GM12878 (cell line): ENCODE results near the gene NEDD8. TPM values are rescaled to one million over a fixed set of nuclear protein-coding genes. Genes with fewer than 3 reads are reported as not detected.
A peak's percentile ranks its signal among the peaks of the same experiment; 100 is the strongest.

Source experiments
- BHLHE40 ChIP-seq, 2 experiments: fragments of 450-650 bp in 1 of 2; IDR thresholded peaks; 2 replicates each; pipeline ENCODE4 v1.6.1; 2011 to 2017; ENCODE audit warnings: low read depth in 2 of 2, borderline replicate concordance in 1 of 2, improper control_type of control experiment in 1 of 2, low read length in 1 of 2, mild to moderate bottlenecking in 1 of 2
- CREM ChIP-seq: IDR thresholded peaks from 2 replicates; pipeline ENCODE4 v1.6.1; 2014; ENCODE audit warnings: antibody characterized with exemption, low read depth
- EZH2 ChIP-seq: IDR thresholded peaks from 2 replicates; pipeline ENCODE4 v1.6.1; 2012; ENCODE audit warnings: low read depth, mild to moderate bottlenecking, control low read depth, inconsistent platforms, low read length, borderline replicate concordance; ENCODE audit not compliant: control insufficient read depth
- GABPA ChIP-seq: IDR thresholded peaks from 2 replicates; pipeline ENCODE4 v1.6.1; 2014; ENCODE audit warnings: antibody characterized with exemption, low read depth, mild to moderate bottlenecking, inconsistent platforms
- IKZF2 ChIP-seq, 2 experiments: fragments of 450-650 bp; IDR thresholded peaks; 2 replicates each; pipeline ENCODE4 v1.6.1; 2017; ENCODE audit warnings: mild to moderate bottlenecking in 2 of 2, moderate library complexity in 2 of 2
- IRF4 ChIP-seq: IDR thresholded peaks from 2 replicates; pipeline ENCODE4 v1.6.1; 2011; ENCODE audit warnings: low read depth, low read length
- LARP7 ChIP-seq: fragments of 450-650 bp; IDR thresholded peaks from 2 replicates; pipeline ENCODE4 v1.6.1; 2017; ENCODE audit warnings: mild to moderate bottlenecking
- NFXL1 ChIP-seq: fragments of 450-650 bp; IDR thresholded peaks from 2 replicates; pipeline ENCODE4 v1.6.1; 2017; ENCODE audit warnings: antibody characterized with exemption, mild to moderate bottlenecking, borderline replicate concordance
- NFYA ChIP-seq: IDR thresholded peaks from 2 replicates; pipeline ENCODE4 v1.6.1; 2011; ENCODE audit warnings: low read depth, mild to moderate bottlenecking, low read length, improper control_type of control experiment, borderline replicate concordance
- NR2F1 ChIP-seq: fragments of 450-650 bp; conservative IDR thresholded peaks from 2 replicates; pipeline ENCODE4 v1.6.1; 2017; ENCODE audit warnings: mild to moderate bottlenecking
- POLR2AphosphoS2 ChIP-seq: IDR thresholded peaks from 2 replicates; pipeline ENCODE4 v1.6.1; 2011; ENCODE audit warnings: low read depth, mild to moderate bottlenecking, low read length, improper control_type of control experiment, moderate library complexity
- SMAD1 ChIP-seq: fragments of 450-650 bp; IDR thresholded peaks from 2 replicates; pipeline ENCODE4 v1.6.1; 2018; ENCODE audit warnings: mild to moderate bottlenecking, low read depth; ENCODE audit not compliant: partially characterized antibody
- SPI1 ChIP-seq: IDR thresholded peaks from 2 replicates; pipeline ENCODE4 v1.6.1; 2011; ENCODE audit warnings: low read depth, mild to moderate bottlenecking, low read length, moderate library complexity, borderline replicate concordance; ENCODE audit not compliant: insufficient read depth
- TCF7 ChIP-seq: IDR thresholded peaks from 2 replicates; pipeline ENCODE4 v1.6.1; 2014; ENCODE audit warnings: antibody characterized with exemption, borderline replicate concordance
- ZNF384 ChIP-seq: IDR thresholded peaks from 2 replicates; pipeline ENCODE4 v1.6.1; 2012; ENCODE audit warnings: low read depth, mild to moderate bottlenecking, low read length, improper control_type of control experiment, borderline replicate concordance
- polyA plus RNA-seq, 11 experiments: library from polyadenylated mRNA; depleted of rRNA in 4 of 11; unstranded in 6 of 11; stranded (reverse) in 5 of 11; fragments of >200 nt; fragmentation: Nextera tagmentation in 4 of 11; fragmentation: Illumina TruSeq in 1 of 11; extraction: Ambion mirVana in 4 of 11; extraction: Trizol in 1 of 11; gene quantifications; 1 replicate in 1 of 11; 2 replicates in 10 of 11; pipeline versions ENCODE4 v1.2.1 to v1.2.3, GENCODE V29; 2011 to 2016; ENCODE audit warnings: inconsistent platforms in 2 of 11, missing spikeins in 2 of 11, low read depth in 1 of 11
- total RNA-seq, 4 experiments: library from RNA; depleted of rRNA in 3 of 4; stranded (reverse); fragments of >200 nt in 3 of 4; fragmentation: Illumina TruSeq in 1 of 4; extraction: Trizol in 1 of 4; gene quantifications; 2 replicates each; pipeline versions ENCODE4 v1.2.1 to v1.2.3, GENCODE V29; 2013 to 2021
- TF ChIP-seq, protein P1 (sequence below): fragments of 450-650 bp; IDR thresholded peaks from 2 replicates; pipeline ENCODE4 v1.6.1; 2017; ENCODE audit warnings: low read depth, mild to moderate bottlenecking, moderate library complexity
- TF ChIP-seq, protein P2 (sequence below): IDR thresholded peaks from 2 replicates; pipeline ENCODE4 v1.6.1; 2011; ENCODE audit warnings: borderline replicate concordance, low read depth, mild to moderate bottlenecking, moderate library complexity, mixed read lengths, low read length; ENCODE audit not compliant: insufficient read depth; ENCODE audit errors: extremely low read length
- TF ChIP-seq, protein P3 (sequence below): fragments of 450-650 bp; IDR thresholded peaks from 2 replicates; pipeline ENCODE4 v1.6.1; 2017; ENCODE audit warnings: mild to moderate bottlenecking, low read depth, inconsistent platforms; ENCODE audit not compliant: poor library complexity, severe bottlenecking
- TF ChIP-seq, protein P4 (sequence below): IDR thresholded peaks from 2 replicates; pipeline ENCODE4 v1.6.1; 2011; ENCODE audit warnings: low read depth, low read length, improper control_type of control experiment, borderline replicate concordance
- TF ChIP-seq, protein P5 (sequence below): fragments of 450-650 bp; IDR thresholded peaks from 2 replicates; pipeline ENCODE4 v1.6.1; 2016; ENCODE audit warnings: mild to moderate bottlenecking, moderate library complexity, borderline replicate concordance

Gene NEDD8
- total and polyA plus RNA-seq, 10 of the 15 experiments (the other 5 are each of a cell fraction or from before 2014, with no cell fraction given), result 164 to 991 (median 300) TPM

DNA sequence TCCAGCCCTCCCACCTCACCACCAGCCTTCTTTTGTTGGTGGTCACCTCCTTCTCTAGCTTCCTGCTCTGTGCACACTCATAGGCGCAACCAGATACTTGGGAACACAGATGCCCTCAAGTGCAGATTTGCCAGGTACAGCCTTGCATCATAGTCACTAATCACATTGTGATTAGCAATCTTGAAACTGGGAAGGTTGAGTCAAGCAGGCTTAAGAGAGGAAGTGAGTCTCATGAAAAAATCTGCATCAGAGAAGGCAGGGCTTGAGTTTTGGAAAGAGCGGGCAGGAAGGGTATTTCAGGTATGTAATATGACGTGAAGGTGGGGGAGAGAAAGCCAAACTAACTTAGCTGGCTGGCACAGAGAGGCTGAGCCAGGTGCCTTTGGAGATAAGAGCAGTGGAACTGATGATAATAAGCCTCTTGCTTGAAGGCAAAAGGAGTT, 42.0 kb upstream of the NEDD8 start (continued):
- TF ChIP-seq, protein P1, sequence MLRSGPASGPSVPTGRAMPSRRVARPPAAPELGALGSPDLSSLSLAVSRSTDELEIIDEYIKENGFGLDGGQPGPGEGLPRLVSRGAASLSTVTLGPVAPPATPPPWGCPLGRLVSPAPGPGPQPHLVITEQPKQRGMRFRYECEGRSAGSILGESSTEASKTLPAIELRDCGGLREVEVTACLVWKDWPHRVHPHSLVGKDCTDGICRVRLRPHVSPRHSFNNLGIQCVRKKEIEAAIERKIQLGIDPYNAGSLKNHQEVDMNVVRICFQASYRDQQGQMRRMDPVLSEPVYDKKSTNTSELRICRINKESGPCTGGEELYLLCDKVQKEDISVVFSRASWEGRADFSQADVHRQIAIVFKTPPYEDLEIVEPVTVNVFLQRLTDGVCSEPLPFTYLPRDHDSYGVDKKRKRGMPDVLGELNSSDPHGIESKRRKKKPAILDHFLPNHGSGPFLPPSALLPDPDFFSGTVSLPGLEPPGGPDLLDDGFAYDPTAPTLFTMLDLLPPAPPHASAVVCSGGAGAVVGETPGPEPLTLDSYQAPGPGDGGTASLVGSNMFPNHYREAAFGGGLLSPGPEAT, result peak; percentile 87
- TF ChIP-seq TCF7 (no peak), NFXL1 (no peak), EZH2 (no peak), BHLHE40 (IDR thresholded peaks at IDR 0.05; ENCODE audit: borderline replicate concordance in 1 of 2, low read depth in 2 of 2, low read length in 1 of 2) (peak; percentile 52 to 56; a peak in 2 of 4 replicates), IKZF2 (IDR thresholded peaks at IDR 0.05) (peak; percentile 98), POLR2AphosphoS2 (no peak), GABPA (peak; percentile 50; the same call in 1 of the 2 replicates), CREM (peak; percentile 85), NR2F1 (no peak), SMAD1 (peak; percentile 33), SPI1 (peak; percentile 99), NFYA (no peak), ZNF384 (peak; percentile 50; the same call in 1 of the 2 replicates), IRF4 (peak; percentile 96), LARP7 (no peak)
- TF ChIP-seq, protein P2, sequence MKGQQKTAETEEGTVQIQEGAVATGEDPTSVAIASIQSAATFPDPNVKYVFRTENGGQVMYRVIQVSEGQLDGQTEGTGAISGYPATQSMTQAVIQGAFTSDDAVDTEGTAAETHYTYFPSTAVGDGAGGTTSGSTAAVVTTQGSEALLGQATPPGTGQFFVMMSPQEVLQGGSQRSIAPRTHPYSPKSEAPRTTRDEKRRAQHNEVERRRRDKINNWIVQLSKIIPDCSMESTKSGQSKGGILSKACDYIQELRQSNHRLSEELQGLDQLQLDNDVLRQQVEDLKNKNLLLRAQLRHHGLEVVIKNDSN, result no peak
- TF ChIP-seq, protein P3, sequence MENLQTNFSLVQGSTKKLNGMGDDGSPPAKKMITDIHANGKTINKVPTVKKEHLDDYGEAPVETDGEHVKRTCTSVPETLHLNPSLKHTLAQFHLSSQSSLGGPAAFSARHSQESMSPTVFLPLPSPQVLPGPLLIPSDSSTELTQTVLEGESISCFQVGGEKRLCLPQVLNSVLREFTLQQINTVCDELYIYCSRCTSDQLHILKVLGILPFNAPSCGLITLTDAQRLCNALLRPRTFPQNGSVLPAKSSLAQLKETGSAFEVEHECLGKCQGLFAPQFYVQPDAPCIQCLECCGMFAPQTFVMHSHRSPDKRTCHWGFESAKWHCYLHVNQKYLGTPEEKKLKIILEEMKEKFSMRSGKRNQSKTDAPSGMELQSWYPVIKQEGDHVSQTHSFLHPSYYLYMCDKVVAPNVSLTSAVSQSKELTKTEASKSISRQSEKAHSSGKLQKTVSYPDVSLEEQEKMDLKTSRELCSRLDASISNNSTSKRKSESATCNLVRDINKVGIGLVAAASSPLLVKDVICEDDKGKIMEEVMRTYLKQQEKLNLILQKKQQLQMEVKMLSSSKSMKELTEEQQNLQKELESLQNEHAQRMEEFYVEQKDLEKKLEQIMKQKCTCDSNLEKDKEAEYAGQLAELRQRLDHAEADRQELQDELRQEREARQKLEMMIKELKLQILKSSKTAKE, result peak; percentile 52
- TF ChIP-seq, protein P4, sequence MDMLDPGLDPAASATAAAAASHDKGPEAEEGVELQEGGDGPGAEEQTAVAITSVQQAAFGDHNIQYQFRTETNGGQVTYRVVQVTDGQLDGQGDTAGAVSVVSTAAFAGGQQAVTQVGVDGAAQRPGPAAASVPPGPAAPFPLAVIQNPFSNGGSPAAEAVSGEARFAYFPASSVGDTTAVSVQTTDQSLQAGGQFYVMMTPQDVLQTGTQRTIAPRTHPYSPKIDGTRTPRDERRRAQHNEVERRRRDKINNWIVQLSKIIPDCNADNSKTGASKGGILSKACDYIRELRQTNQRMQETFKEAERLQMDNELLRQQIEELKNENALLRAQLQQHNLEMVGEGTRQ, result no peak
- TF ChIP-seq, protein P5, sequence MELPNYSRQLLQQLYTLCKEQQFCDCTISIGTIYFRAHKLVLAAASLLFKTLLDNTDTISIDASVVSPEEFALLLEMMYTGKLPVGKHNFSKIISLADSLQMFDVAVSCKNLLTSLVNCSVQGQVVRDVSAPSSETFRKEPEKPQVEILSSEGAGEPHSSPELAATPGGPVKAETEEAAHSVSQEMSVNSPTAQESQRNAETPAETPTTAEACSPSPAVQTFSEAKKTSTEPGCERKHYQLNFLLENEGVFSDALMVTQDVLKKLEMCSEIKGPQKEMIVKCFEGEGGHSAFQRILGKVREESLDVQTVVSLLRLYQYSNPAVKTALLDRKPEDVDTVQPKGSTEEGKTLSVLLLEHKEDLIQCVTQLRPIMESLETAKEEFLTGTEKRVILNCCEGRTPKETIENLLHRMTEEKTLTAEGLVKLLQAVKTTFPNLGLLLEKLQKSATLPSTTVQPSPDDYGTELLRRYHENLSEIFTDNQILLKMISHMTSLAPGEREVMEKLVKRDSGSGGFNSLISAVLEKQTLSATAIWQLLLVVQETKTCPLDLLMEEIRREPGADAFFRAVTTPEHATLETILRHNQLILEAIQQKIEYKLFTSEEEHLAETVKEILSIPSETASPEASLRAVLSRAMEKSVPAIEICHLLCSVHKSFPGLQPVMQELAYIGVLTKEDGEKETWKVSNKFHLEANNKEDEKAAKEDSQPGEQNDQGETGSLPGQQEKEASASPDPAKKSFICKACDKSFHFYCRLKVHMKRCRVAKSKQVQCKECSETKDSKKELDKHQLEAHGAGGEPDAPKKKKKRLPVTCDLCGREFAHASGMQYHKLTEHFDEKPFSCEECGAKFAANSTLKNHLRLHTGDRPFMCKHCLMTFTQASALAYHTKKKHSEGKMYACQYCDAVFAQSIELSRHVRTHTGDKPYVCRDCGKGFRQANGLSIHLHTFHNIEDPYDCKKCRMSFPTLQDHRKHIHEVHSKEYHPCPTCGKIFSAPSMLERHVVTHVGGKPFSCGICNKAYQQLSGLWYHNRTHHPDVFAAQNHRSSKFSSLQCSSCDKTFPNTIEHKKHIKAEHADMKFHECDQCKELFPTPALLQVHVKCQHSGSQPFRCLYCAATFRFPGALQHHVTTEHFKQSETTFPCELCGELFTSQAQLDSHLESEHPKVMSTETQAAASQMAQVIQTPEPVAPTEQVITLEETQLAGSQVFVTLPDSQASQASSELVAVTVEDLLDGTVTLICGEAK, result no peak
